ENCODE results near the gene ABCA10. TPM values are rescaled to one million over a fixed set of nuclear protein-coding genes. Genes with fewer than 3 reads are reported as not detected.

Gene ABCA10
- total and polyA plus RNA-seq, 3 donors from 2014 or later, result 11.5 to 16.2 (median 13.6) TPM

DNA sequence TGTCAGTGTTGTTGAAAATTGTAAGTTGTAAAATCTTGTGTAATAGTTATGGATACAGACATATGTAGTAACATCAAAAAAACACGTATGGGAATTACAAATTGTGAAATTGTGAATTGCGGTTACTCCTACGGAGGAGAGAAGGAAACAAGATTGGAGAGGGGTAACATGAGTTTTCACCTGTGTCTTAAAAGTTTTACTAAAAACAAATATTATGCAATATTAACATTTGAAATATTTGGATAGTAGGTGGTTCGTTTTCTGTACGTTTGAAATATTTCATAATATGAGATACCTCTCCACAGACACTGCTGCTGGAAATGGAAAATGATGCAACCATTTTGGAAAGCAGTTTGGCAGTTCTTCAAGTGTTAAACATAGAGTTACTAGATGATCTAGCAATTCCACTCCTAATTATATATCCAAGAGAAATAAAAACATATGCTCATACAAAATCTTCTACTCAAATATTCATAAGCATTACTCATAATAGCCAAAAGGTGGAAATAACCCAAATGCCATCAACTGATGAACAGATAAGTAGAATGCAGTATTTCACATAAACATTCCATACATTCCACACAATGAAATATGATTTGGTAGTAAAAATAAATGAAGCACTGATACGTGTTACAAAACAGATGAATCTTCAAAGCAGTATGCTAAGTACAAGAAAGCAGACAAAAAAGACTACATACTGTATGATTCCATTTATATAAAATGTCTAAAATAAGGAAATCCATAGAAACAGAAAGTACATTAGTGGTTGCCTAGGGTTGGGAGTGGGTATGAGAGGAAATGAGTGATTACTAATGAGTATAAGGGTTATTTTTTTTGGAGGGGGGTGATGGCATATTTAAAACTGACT lies 40.7 kb upstream of the ABCA10 start:
- intact Hi-C loops (cut with DNase I; ENCODE audit: low total_unique reads), result no loop called here
- Histone ChIP-seq H3K4me1 (no peaks in the 10 kb centered on the region), H3K4me3 (no peak overlapping the region), H3K27me3 (no peaks in the 10 kb centered on the region), H3K27ac (no peak overlapping the region), H3K36me3 (ENCODE audit: low read depth, missing control alignments) (no peaks in the 10 kb centered on the region), H3K9me3 (no peaks in the 10 kb centered on the region)
- no peak for TF ChIP-seq CTCF (IDR thresholded peaks at IDR 0.05)
- no peak for TF ChIP-seq POLR2A (IDR thresholded peaks at IDR 0.05)
- WGBS, 2 donors, result 88 to 89% methylated on average over 6 of the region's 6 CpGs
- DNase-seq, result no peak

DNA sequence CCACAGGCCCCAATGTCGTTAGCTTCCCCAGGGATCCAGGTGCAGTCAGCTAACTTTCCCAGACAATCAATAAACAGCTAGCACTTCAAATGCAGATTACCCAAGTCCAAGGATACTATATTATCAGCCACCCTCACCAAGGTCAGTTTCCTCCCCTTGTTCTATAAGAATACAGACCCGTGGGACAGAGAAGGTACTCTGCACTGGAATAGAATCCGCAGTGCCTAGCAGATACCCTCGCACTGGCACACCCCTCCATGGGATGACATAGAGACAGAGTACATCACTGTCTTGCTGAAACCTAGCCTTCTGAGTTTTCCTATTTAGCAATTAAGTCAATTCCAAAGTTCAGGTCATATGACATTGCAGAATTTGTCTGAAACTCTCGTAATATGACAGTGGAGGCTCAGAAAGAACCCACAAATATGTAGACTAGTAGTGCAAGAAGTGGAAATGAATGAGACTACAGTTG lies 40.0 kb upstream of the ABCA10 start:
- no peaks in the 10 kb centered on the region for H3K4me1 ChIP-seq
- TF ChIP-seq POLR2A (IDR thresholded peaks at IDR 0.05) (no peak), CTCF (IDR thresholded peaks at IDR 0.05) (no peak)
- DNase-seq, result no peak
- H3K27me3 ChIP-seq, result no peaks in the 10 kb centered on the region
- H3K4me3 ChIP-seq, result no peak overlapping the region
- no peaks in the 10 kb centered on the region for H3K36me3 ChIP-seq (ENCODE audit: low read depth, missing control alignments)
- 80 to 85% methylated on average over 5 of the region's 5 CpGs for WGBS, 2 donors
- intact Hi-C loops (cut with DNase I; ENCODE audit: low total_unique reads), result no loop called here
- H3K9me3 ChIP-seq, result no peaks in the 10 kb centered on the region
- H3K27ac ChIP-seq, result no peak overlapping the region

DNA sequence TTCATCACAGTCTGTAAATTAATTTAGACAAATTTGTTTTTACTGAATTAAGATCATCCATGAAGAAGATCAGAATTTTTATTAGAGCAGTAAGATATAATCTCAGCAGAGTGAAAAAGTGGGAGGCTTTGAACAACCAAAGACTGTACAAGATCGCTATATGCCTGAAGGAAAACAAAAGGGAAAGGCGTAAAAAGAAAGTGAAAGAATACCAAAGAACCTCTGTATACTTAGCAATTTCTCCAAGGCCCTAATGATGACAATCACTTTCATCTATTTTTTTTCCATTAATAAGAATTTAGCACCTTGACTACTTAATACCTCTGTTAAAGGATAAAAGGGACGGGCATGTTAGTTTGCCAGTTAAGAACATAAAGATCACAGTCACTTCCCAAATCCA lies 38.6 kb upstream of the ABCA10 start:
- intact Hi-C loops (cut with DNase I; ENCODE audit: low total_unique reads), result no loop called here
- H3K36me3 ChIP-seq (ENCODE audit: low read depth, missing control alignments), result no peaks in the 10 kb centered on the region
- no peak overlapping the region for H3K4me3 ChIP-seq
- DNase-seq, result no peak
- TF ChIP-seq CTCF (IDR thresholded peaks at IDR 0.05) (no peak), POLR2A (IDR thresholded peaks at IDR 0.05) (no peak)
- no peaks in the 10 kb centered on the region for H3K27me3 ChIP-seq
- no peaks in the 10 kb centered on the region for H3K4me1 ChIP-seq
- H3K27ac ChIP-seq, result no peak overlapping the region
- WGBS, 2 donors, result 79 to 94% methylated on average over 3 of the region's 3 CpGs
- H3K9me3 ChIP-seq, result no peaks in the 10 kb centered on the region

DNA sequence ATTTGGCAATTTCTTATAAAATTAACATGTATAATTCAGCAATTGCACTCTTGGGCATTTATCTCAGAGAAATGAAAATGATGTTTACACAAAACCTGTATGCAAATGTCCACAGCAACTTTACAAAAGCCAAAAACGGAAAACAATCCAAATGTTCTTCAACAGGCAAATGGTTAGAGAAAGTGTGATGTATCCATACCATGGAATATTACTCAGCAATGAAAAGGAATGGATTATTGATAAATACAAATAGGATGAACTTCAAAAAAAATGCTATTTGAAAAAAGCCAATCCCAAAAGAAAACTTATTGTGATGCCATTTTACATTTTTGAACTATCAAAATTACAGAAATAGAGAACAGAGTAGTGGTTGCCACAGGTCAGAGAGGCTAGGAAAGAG lies 37.2 kb upstream of the ABCA10 start:
- DNase-seq, result no peak
- TF ChIP-seq CTCF (IDR thresholded peaks at IDR 0.05) (no peak), POLR2A (IDR thresholded peaks at IDR 0.05) (no peak)
- Histone ChIP-seq H3K36me3 (ENCODE audit: low read depth, missing control alignments) (no peaks in the 10 kb centered on the region), H3K4me1 (no peaks in the 10 kb centered on the region), H3K27me3 (no peaks in the 10 kb centered on the region), H3K27ac (no peak overlapping the region), H3K9me3 (no peaks in the 10 kb centered on the region), H3K4me3 (no peak overlapping the region)
- WGBS, 2 donors, result 88 to 95% methylated on average over 1 of the region's 1 CpG
- intact Hi-C loops (cut with DNase I; ENCODE audit: low total_unique reads), result no loop called here

- Histone ChIP-seq H3K27me3 (no peaks in the 10 kb centered on the region), H3K36me3 (ENCODE audit: low read depth, missing control alignments) (no peaks in the 10 kb centered on the region), H3K4me1 (no peaks in the 10 kb centered on the region), H3K27ac (no peak overlapping the region), H3K4me3 (no peak overlapping the region), H3K9me3 (no peaks in the 10 kb centered on the region)
- intact Hi-C loops (cut with DNase I; ENCODE audit: low total_unique reads), result no loop called here
- WGBS, 2 donors, result 89 to 93% methylated on average over 1 of the region's 1 CpG
- TF ChIP-seq POLR2A (IDR thresholded peaks at IDR 0.05) (no peak), CTCF (IDR thresholded peaks at IDR 0.05) (no peak)
- no peak for DNase-seq
Observed at GRCh38 chr17:69254187-69254586, 25.6 kb upstream of the ABCA10 start.
